ENCODE measurements around the gene SLC29A4.

SLC29A4 gene

GRCh38 chr7:5296611-5297226, 14.0 kb downstream of the SLC29A4 start:
- Histone ChIP-seq H3K4me3 (ENCODE audit: insufficient read depth, low read length, poor library complexity, severe bottlenecking) (no peak overlapping the region), H3K9me2 (replicated peaks; ENCODE audit: insufficient read depth, low read length) (no peaks in the 10 kb centered on the region), H3K4me2 (ENCODE audit: low read depth, low read length, poor library complexity, severe bottlenecking) (peak overlapping the region; percentile 33), H3K27me3 (ENCODE audit: low read length) (no peaks in the 10 kb centered on the region), H3K9me3 (ENCODE audit: insufficient read depth, low read length) (no peaks in the 10 kb centered on the region), H3K27ac (ENCODE audit: low read depth, low read length) (no peak overlapping the region), H3K9ac (ENCODE audit: low read length) (no peak overlapping the region; the same call in 1 of the 2 replicates), H3K36me3 (ENCODE audit: low read length) (no peaks in the 10 kb centered on the region), H3F3A (ENCODE audit: insufficient read depth) (no peaks in the 10 kb centered on the region), H2AFZ (ENCODE audit: low read depth, low read length, severe bottlenecking) (no peak overlapping the region), H4K20me1 (ENCODE audit: low read depth, low read length) (no peaks in the 10 kb centered on the region), H3K79me2 (ENCODE audit: insufficient read depth, low read length) (no peaks in the 10 kb centered on the region)
- TF ChIP-seq, protein P1, sequence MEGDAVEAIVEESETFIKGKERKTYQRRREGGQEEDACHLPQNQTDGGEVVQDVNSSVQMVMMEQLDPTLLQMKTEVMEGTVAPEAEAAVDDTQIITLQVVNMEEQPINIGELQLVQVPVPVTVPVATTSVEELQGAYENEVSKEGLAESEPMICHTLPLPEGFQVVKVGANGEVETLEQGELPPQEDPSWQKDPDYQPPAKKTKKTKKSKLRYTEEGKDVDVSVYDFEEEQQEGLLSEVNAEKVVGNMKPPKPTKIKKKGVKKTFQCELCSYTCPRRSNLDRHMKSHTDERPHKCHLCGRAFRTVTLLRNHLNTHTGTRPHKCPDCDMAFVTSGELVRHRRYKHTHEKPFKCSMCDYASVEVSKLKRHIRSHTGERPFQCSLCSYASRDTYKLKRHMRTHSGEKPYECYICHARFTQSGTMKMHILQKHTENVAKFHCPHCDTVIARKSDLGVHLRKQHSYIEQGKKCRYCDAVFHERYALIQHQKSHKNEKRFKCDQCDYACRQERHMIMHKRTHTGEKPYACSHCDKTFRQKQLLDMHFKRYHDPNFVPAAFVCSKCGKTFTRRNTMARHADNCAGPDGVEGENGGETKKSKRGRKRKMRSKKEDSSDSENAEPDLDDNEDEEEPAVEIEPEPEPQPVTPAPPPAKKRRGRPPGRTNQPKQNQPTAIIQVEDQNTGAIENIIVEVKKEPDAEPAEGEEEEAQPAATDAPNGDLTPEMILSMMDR (IDR thresholded peaks at IDR 0.05; ENCODE audit: insufficient read depth, low read length, poor library complexity, severe bottlenecking), result no peak
- TF ChIP-seq EZH2phosphoT487 (conservative IDR thresholded peaks at IDR 0.05; ENCODE audit: low read length), result no peak

DNA sequence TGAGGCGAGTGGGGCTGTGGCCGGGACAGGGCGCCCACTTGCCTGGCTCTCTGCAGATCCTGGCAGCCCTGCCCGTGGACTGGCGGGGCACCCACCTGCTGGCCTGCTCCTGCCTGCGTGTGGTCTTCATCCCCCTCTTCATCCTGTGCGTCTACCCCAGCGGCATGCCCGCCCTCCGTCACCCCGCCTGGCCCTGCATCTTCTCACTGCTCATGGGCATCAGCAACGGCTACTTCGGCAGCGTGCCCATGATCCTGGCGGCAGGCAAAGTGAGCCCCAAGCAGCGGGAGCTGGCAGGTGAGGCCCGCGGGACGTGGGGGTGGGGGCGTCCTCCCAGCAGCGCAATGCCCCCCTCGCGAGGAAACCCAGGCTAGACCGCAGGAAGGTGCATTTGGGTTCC, 17.6 kb downstream of the SLC29A4 start:
- H2AFZ ChIP-seq (ENCODE audit: low read depth, low read length, severe bottlenecking), result no peak overlapping the region
- no peak overlapping the region for H3K27ac ChIP-seq (ENCODE audit: low read depth, low read length)
- H3F3A ChIP-seq (ENCODE audit: insufficient read depth), result no peaks in the 10 kb centered on the region
- H3K9me2 ChIP-seq (replicated peaks; ENCODE audit: insufficient read depth, low read length), result no peaks in the 10 kb centered on the region
- H3K9ac ChIP-seq (ENCODE audit: low read length), result no peak overlapping the region
- no peaks in the 10 kb centered on the region for H3K27me3 ChIP-seq (ENCODE audit: low read length)
- no peaks in the 10 kb centered on the region for H3K36me3 ChIP-seq (ENCODE audit: low read length)
- H4K20me1 ChIP-seq (ENCODE audit: low read depth, low read length), result no peaks in the 10 kb centered on the region
- H3K4me2 ChIP-seq (ENCODE audit: low read depth, low read length, poor library complexity, severe bottlenecking), result no peak overlapping the region
- H3K9me3 ChIP-seq (ENCODE audit: insufficient read depth, low read length), result no peaks in the 10 kb centered on the region
- TF ChIP-seq EZH2phosphoT487 (conservative IDR thresholded peaks at IDR 0.05; ENCODE audit: low read length), result no peak
- TF ChIP-seq, protein P1 (IDR thresholded peaks at IDR 0.05; ENCODE audit: insufficient read depth, low read length, poor library complexity, severe bottlenecking), result no peak
- no peaks in the 10 kb centered on the region for H3K79me2 ChIP-seq (ENCODE audit: insufficient read depth, low read length)
- no peak overlapping the region for H3K4me3 ChIP-seq (ENCODE audit: insufficient read depth, low read length, poor library complexity, severe bottlenecking)

- TF ChIP-seq, protein P1 (IDR thresholded peaks at IDR 0.05; ENCODE audit: insufficient read depth, low read length, poor library complexity, severe bottlenecking), result no peak
- no peak for TF ChIP-seq EZH2phosphoT487 (conservative IDR thresholded peaks at IDR 0.05; ENCODE audit: low read length)
- no peak overlapping the region for H3K9ac ChIP-seq (ENCODE audit: low read length)
- H3K79me2 ChIP-seq (ENCODE audit: insufficient read depth, low read length), result no peaks in the 10 kb centered on the region
Observed at GRCh38 chr7:5302577-5302976, 19.8 kb downstream of the SLC29A4 start.

More at GRCh38 chr7:5302577-5302976, 19.8 kb downstream of the SLC29A4 start:
- Histone ChIP-seq H3K36me3 (ENCODE audit: low read length) (no peaks in the 10 kb centered on the region), H3F3A (ENCODE audit: insufficient read depth) (no peaks in the 10 kb centered on the region), H3K27ac (ENCODE audit: low read depth, low read length) (no peak overlapping the region), H2AFZ (ENCODE audit: low read depth, low read length, severe bottlenecking) (no peak overlapping the region), H3K9me3 (ENCODE audit: insufficient read depth, low read length) (no peaks in the 10 kb centered on the region), H3K4me3 (ENCODE audit: insufficient read depth, low read length, poor library complexity, severe bottlenecking) (no peak overlapping the region), H4K20me1 (ENCODE audit: low read depth, low read length) (no peaks in the 10 kb centered on the region), H3K4me2 (ENCODE audit: low read depth, low read length, poor library complexity, severe bottlenecking) (no peak overlapping the region), H3K27me3 (ENCODE audit: low read length) (no peaks in the 10 kb centered on the region), H3K9me2 (replicated peaks; ENCODE audit: insufficient read depth, low read length) (no peaks in the 10 kb centered on the region)

All from SU-DHL-6 (cell line).